CD8-positive, alpha-beta memory T cell (primary cell): ENCODE results near the gene UBXN2A. TPM values are rescaled to one million over a fixed set of nuclear protein-coding genes. Genes with fewer than 3 reads are reported as not detected.
A peak's percentile ranks its signal among the peaks of the same experiment; 100 is the strongest.

Experiments used
- CTCF ChIA-PET: fragments of 350-600 bp; sonication (Branson Sonifier 250); formaldehyde crosslinking; loops from one replicate; lab custom pipeline; 2021; ENCODE audit warnings: antibody characterized with exemption; lab: Charles Lee
- POLR2A ChIA-PET: fragments of 350-600 bp; sonication (Branson Sonifier 250); formaldehyde crosslinking; loops from one replicate; lab custom pipeline; 2021; ENCODE audit warnings: antibody characterized with exemption; lab: Charles Lee
- DNase-seq, 5 donors: peaks; one replicate each; pipeline versions ENCODE4 v3.0.0 to v3.0.0-alpha.2; 2020 to 2022; ENCODE audit warnings: mixed read lengths in 1 of 5
- H3K27ac ChIP-seq: one replicate; pipeline ENCODE4 v1.7.0; 2013; ENCODE audit warnings: low read depth, mild to moderate bottlenecking, low read length, moderate library complexity
- H3K27me3 ChIP-seq: 2 replicates; pipeline ENCODE4 v1.7.0; 2013; ENCODE audit warnings: low read length, mild to moderate bottlenecking; ENCODE audit not compliant: insufficient read depth, poor library complexity, severe bottlenecking
- H3K36me3 ChIP-seq: 2 replicates; pipeline ENCODE4 v1.7.0; 2013; ENCODE audit warnings: mild to moderate bottlenecking, low read length, moderate library complexity; ENCODE audit not compliant: insufficient read depth
- H3K4me1 ChIP-seq: 2 replicates; pipeline ENCODE4 v1.7.0; 2013; ENCODE audit warnings: mild to moderate bottlenecking, low read length, moderate library complexity; ENCODE audit not compliant: insufficient read depth
- H3K4me3 ChIP-seq: 2 replicates; pipeline ENCODE4 v1.7.0; 2013; ENCODE audit warnings: mild to moderate bottlenecking, low read length
- H3K9me3 ChIP-seq: 2 replicates; pipeline ENCODE4 v1.7.0; 2013; ENCODE audit warnings: mild to moderate bottlenecking, low read length
- H3K27ac Mint-ChIP-seq, 8 donors: one replicate each; pipeline ENCODE4 v1.8.0; 2020 to 2021; ENCODE audit warnings: mixed read lengths in 8 of 8, mild to moderate bottlenecking in 6 of 8, inconsistent platforms in 3 of 8, moderate library complexity in 3 of 8
- H3K27me3 Mint-ChIP-seq, 2 donors: one replicate each; pipeline ENCODE4 v1.8.0; 2020 to 2021; ENCODE audit warnings: mixed read lengths in 2 of 2, mild to moderate bottlenecking in 1 of 2, moderate library complexity in 1 of 2
- H3K36me3 Mint-ChIP-seq, 3 donors: one replicate each; pipeline ENCODE4 v1.8.0; 2020 to 2021; ENCODE audit warnings: mixed read lengths in 3 of 3, inconsistent platforms in 1 of 3, mild to moderate bottlenecking in 1 of 3
- H3K4me1 Mint-ChIP-seq, 3 donors: one replicate each; pipeline ENCODE4 v1.8.0; 2020 to 2021; ENCODE audit warnings: mixed read lengths in 3 of 3, inconsistent platforms in 1 of 3, mild to moderate bottlenecking in 1 of 3
- H3K4me3 Mint-ChIP-seq, 7 donors: one replicate each; pipeline ENCODE4 v1.8.0; 2020 to 2021; ENCODE audit warnings: mixed read lengths in 7 of 7, mild to moderate bottlenecking in 6 of 7, moderate library complexity in 4 of 7, inconsistent platforms in 2 of 7
- H3K9me3 Mint-ChIP-seq, 5 donors: one replicate each; pipeline ENCODE4 v1.8.0; 2020 to 2022; ENCODE audit warnings: mixed read lengths in 5 of 5, mild to moderate bottlenecking in 3 of 5, moderate library complexity in 2 of 5, inconsistent platforms in 1 of 5
- polyA plus RNA-seq: library from polyadenylated mRNA; unstranded; fragments of 300-500 nt; fragmentation: Illumina TruSeq; gene quantifications from one replicate; pipeline ENCODE4 v1.2.3, GENCODE V29; 2021
- total RNA-seq, 2 experiments: library from RNA; stranded (reverse); gene quantifications; one replicate each; pipeline ENCODE4 v1.2.3, GENCODE V29; 2021

UBXN2A gene
- total and polyA plus RNA-seq, 3 experiments from 2014 or later, result 13.3 to 14.3 (median 13.9) TPM

DNA sequence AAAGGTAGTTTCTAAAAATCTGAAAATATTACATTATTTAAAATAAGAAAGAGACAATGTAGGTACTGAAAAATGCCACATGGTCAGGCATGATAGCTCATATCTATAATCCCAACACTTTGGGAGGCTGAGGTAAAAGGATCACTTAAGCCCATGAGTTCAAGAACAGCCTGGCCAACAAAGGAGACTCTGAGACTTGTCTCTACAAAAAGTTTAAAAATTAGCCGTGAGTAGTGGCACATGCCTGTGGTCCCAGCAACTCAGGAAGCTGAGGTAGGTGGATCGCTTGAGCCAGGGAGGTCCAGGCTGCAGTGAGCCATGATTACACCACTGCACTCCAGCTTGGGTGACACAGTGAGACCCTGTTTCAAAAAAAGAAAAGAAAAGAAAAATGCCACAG, 35.1 kb upstream of the UBXN2A start:
- Mint-ChIP-seq H3K9me3 (no peaks in the 10 kb centered on the region), H3K27ac (no peak overlapping the region), H3K27me3 (no peaks in the 10 kb centered on the region), H3K36me3 (peaks cover 3 to 6% (median 4%) of the 10 kb centered on the region in 3 donors), H3K4me3 (no peak overlapping the region), H3K4me1 (peaks cover 36 to 62% (median 47%) of the 10 kb centered on the region in 3 donors)
- DNase-seq, result no peak
- CTCF ChIA-PET, result interaction anchor here (2.1 kb wide), 1 partner anchor 22 kb away, joined by 7 read pairs; the partner anchor contains the start of gene ATAD2B
- no peaks in the 10 kb centered on the region for H3K9me3 ChIP-seq
- H3K27me3 ChIP-seq, result no peaks in the 10 kb centered on the region
- no peak overlapping the region for H3K27ac ChIP-seq
- H3K36me3 ChIP-seq, result no peaks in the 10 kb centered on the region
- peaks cover 19% of the 10 kb centered on the region for H3K4me1 ChIP-seq
- POLR2A ChIA-PET, result no interaction called here
- no peak overlapping the region for H3K4me3 ChIP-seq

DNA sequence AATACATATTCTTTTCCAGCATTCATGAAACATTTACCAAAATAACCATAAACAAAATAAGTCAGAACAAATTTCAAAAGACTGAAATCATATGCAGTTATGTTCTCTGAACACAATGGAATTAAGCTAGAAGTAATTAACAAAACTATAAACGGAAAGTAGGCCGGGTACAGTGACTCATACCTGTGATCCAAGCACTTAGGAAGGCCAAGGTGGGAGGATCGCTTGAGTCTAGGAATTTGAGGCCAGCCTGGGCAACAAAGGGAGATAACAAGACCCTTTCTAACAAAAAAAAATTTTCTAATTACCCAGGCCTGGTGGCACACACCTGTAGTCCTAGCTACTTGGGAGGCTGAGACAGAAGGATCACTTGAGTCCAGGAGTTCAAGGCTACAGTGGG, 28.2 kb upstream of the UBXN2A start:
- ChIA-PET CTCF (no interaction called here), POLR2A (interaction anchor here (0.7 to 1.1 kb wide), 2 partner anchors 14 to 86 kb away, joined by 3 to 9 read pairs; no protein-coding TSS in a partner anchor)
- Mint-ChIP-seq H3K36me3 (peaks cover 2 to 8% (median 6%) of the 10 kb centered on the region in 3 donors), H3K9me3 (no peaks in the 10 kb centered on the region), H3K4me1 (peaks cover 33 to 51% (median 42%) of the 10 kb centered on the region in 3 donors), H3K4me3 (no peak overlapping the region), H3K27ac (peak overlapping the region in 2 of 8 donors; percentile 55 to 61), H3K27me3 (no peaks in the 10 kb centered on the region)
- H3K27ac ChIP-seq, result no peak overlapping the region
- DNase-seq, result no peak
- H3K4me1 ChIP-seq, result peaks cover 12% of the 10 kb centered on the region
- H3K27me3 ChIP-seq, result no peaks in the 10 kb centered on the region
- no peaks in the 10 kb centered on the region for H3K36me3 ChIP-seq
- no peak overlapping the region for H3K4me3 ChIP-seq
- H3K9me3 ChIP-seq, result no peaks in the 10 kb centered on the region

DNA sequence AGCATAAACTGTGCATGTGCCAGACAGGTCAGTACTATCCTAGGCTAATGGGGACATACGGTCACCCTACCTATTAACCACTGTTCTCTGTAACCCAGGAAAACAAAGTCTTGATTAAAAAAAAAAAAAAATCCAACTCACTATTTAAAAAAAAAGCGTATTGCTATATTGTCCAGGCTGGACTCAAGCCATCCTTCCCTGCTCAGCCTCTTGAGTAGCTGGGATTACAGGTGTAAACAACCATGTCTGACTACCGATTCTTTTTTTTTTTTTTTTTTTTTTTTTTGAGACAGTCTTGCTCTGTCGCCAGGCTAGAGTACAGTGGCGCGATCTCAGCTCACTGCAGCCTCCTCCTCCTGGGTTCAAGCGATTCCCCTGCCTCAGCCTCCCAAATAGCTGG, 24.9 kb upstream of the UBXN2A start:
- peaks cover 19% of the 10 kb centered on the region for H3K4me1 ChIP-seq
- Mint-ChIP-seq H3K27ac (no peak overlapping the region), H3K36me3 (peaks cover 0 to 7% (median 2%) of the 10 kb centered on the region in 3 donors), H3K27me3 (no peaks in the 10 kb centered on the region), H3K4me1 (peaks cover 45 to 73% (median 60%) of the 10 kb centered on the region in 3 donors), H3K4me3 (no peak overlapping the region), H3K9me3 (no peaks in the 10 kb centered on the region)
- H3K9me3 ChIP-seq, result no peaks in the 10 kb centered on the region
- DNase-seq, result no peak
- H3K27me3 ChIP-seq, result no peaks in the 10 kb centered on the region
- no peak overlapping the region for H3K27ac ChIP-seq
- ChIA-PET POLR2A (no interaction called here), CTCF (no interaction called here)
- no peak overlapping the region for H3K4me3 ChIP-seq
- H3K36me3 ChIP-seq, result no peaks in the 10 kb centered on the region

DNA sequence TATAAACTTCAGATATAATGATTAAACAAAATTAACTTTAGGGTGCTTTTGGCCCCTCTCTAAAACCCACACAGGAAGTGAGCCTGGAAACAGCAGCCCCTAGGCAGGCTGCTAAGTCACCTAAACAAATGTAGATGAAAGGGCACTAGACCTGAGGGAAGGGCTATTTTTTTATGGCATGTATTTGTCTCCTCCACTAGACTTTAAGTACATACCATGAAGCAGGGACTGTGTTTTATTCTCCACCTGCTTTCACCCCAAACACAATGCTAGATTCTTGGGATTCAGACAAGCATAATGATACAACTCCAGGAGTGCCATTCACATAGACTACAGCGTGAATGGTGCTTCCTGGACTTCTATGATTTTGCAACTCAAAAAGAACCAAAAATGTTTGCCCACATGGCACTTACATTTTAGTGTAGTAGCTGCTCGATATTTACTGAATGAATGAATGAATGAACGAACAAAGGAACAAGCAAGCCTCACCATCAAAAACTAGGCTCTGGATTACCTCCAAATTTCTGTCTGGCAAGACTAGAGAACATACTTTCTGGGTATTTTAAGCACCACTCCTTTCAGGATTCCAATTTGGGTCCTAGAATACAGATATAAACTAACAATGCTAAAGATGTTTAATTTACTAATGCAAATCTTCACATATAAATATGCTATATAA, 23.4 kb upstream of the UBXN2A start:
- Mint-ChIP-seq H3K4me3 (peak overlapping the region in 5 of 7 donors; percentile 3 to 35 (median 28)), H3K36me3 (peaks cover 0 to 3% (median 2%) of the 10 kb centered on the region in 3 donors), H3K27ac (peak overlapping the region; percentile 8 to 82 (median 56)), H3K9me3 (no peaks in the 10 kb centered on the region), H3K27me3 (no peaks in the 10 kb centered on the region), H3K4me1 (peaks cover 45 to 79% (median 66%) of the 10 kb centered on the region in 3 donors)
- DNase-seq, result peak in 1 of 5 donors; percentile 29
- Histone ChIP-seq H3K36me3 (no peaks in the 10 kb centered on the region), H3K4me1 (peaks cover 19% of the 10 kb centered on the region), H3K9me3 (no peaks in the 10 kb centered on the region), H3K27me3 (no peaks in the 10 kb centered on the region), H3K4me3 (no peak overlapping the region), H3K27ac (no peak overlapping the region)
- ChIA-PET CTCF (no interaction called here), POLR2A (no interaction called here)

DNA sequence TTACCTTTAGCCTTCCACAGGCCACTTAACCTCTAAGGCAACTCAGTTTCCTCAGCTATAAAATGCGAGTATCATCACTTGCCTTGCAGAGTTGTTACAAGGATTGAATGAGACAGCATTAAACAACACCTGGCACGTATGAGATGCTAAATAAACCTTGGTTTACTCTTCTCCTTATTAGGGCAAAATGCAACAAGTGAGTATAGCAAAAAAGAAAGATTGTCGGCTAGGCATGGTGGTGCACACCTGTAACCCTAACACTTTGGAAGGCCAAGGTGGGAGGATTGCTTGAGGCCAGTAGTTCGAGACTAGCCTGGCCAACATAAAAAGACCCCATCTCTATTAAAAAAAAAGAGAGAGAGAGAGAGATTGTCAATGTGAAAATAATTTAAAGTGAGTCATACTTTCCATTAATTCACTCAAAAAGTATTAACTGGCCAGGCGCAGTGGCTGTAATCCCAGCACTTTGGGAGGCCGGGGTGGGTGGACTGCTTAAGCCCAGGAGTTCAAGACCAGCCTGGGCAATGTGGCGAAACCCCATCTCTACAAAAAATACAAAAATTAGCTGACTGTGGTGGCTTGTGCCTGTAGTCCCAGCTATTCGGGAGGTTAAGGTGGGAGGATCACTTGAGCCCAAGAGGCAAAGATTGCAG, 21.3 kb upstream of the UBXN2A start:
- Mint-ChIP-seq H3K36me3 (peaks cover 0 to 4% (median 2%) of the 10 kb centered on the region in 3 donors), H3K9me3 (no peaks in the 10 kb centered on the region), H3K4me1 (peaks cover 50 to 86% (median 71%) of the 10 kb centered on the region in 3 donors), H3K27me3 (no peaks in the 10 kb centered on the region), H3K4me3 (no peak overlapping the region), H3K27ac (peak overlapping the region in 1 of 8 donors; percentile 72)
- Histone ChIP-seq H3K4me3 (no peak overlapping the region), H3K9me3 (no peaks in the 10 kb centered on the region), H3K36me3 (no peaks in the 10 kb centered on the region), H3K4me1 (peaks cover 26% of the 10 kb centered on the region), H3K27me3 (no peaks in the 10 kb centered on the region), H3K27ac (no peak overlapping the region)
- CTCF ChIA-PET, result no interaction called here
- POLR2A ChIA-PET, result no interaction called here
- DNase-seq, result no peak

DNA sequence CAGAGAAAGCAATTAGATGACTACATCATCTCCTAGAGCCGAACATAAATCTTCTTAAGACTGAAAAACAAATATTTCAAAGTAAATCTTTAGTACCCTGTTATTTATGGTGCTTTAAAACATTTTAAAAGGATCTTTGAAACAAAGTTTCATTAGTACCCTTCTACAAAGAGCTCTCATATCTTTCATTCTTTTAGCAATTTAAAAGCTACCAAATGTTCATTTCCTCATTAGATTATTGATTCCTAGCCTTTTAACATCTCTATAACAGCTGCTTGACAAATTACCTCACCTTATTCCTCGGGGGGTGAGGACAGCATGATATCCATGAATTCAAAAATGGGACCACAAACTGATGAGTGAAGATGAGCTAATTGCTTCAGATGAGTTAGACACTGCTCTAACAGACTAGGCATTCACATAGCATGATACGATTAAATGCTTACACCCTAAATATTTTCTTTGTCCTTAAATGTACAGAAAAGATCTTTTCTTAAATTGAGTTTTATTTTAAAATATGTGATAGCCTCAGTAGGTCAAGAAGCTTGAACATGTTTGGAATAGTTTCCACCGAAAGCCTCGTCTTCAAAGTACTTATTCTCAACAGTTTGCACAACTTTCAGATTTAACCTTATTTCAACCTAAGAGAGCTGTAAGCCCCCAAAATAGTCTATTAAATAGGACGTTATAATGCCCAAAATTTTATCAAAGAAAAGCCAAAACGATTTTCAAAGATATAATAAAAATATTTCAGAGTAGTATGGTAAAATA, 15.5 kb upstream of the UBXN2A start:
- Histone ChIP-seq H3K4me1 (peaks cover 39% of the 10 kb centered on the region), H3K9me3 (no peaks in the 10 kb centered on the region), H3K36me3 (no peaks in the 10 kb centered on the region), H3K27ac (peak overlapping the region; percentile 98), H3K4me3 (no peak overlapping the region), H3K27me3 (no peaks in the 10 kb centered on the region)
- H3K36me3 Mint-ChIP-seq, result peaks cover 0 to 15% (median 1%) of the 10 kb centered on the region in 3 donors
- DNase-seq, result no peak
- ChIA-PET POLR2A (interaction anchor here (1.4 to 5.2 kb wide), 2 partner anchors 16 to 33 kb away, joined by 4 to 69 read pairs; partner anchors contain the start of gene UBXN2A), CTCF (interaction anchor here (0.6 to 4.5 kb wide), 8 partner anchors 15 to 158 kb away, joined by 3 to 48 read pairs (median 4); partner anchors contain the start of genes TP53I3 and WDCP)
- H3K27ac Mint-ChIP-seq, result peak overlapping the region in 7 of 8 donors; percentile 99 to 100 (median 100)
- H3K4me3 Mint-ChIP-seq, result peak overlapping the region; percentile 97 to 99 (median 98)
- H3K4me1 Mint-ChIP-seq, result peaks cover 52 to 80% (median 61%) of the 10 kb centered on the region in 3 donors
- no peaks in the 10 kb centered on the region for H3K27me3 Mint-ChIP-seq
- H3K9me3 Mint-ChIP-seq, result no peaks in the 10 kb centered on the region

DNA sequence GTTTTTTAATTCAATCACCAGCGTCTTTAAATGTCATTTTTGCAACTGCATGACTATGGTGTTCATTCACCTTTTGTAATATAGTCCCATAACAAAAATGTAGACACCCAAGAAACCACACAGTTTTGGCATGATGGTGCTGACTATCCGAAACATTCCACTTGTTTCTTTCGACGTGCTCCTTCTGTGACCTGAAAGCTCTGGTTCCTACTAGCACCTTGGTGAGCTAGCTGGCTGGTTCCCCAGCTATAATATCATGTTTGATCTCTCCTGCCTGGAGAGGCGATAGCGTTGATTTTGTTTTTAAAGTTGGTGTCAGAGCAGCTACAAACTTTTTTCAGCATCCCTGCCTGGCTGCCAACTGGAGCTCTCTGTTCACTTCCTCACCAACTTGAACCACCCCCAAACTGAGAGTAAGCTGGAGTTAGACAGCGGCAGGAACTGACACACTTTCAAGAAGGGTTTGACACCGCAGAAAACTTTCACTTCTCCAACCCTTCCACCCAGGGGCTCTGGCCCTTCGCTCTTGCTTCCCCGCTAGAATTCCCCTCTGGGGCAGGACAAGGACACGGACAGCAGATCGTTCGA, 14.5 kb upstream of the UBXN2A start:
- peaks cover 39% of the 10 kb centered on the region for H3K4me1 ChIP-seq
- Mint-ChIP-seq H3K27ac (peak overlapping the region; percentile 99 to 100 (median 100)), H3K27me3 (no peaks in the 10 kb centered on the region), H3K4me3 (peak overlapping the region; percentile 97 to 99 (median 98)), H3K9me3 (no peaks in the 10 kb centered on the region), H3K4me1 (peaks cover 45 to 74% (median 52%) of the 10 kb centered on the region in 3 donors), H3K36me3 (peaks cover 0 to 18% (median 3%) of the 10 kb centered on the region in 3 donors)
- no peaks in the 10 kb centered on the region for H3K27me3 ChIP-seq
- H3K36me3 ChIP-seq, result no peaks in the 10 kb centered on the region
- POLR2A ChIA-PET, result interaction anchor here (0.6 to 5.2 kb wide), 8 partner anchors 14 to 159 kb away, joined by 3 to 69 read pairs (median 12); partner anchors contain the start of genes SF3B6, TP53I3, UBXN2A and WDCP
- H3K27ac ChIP-seq, result peak overlapping the region; percentile 98
- no peaks in the 10 kb centered on the region for H3K9me3 ChIP-seq
- CTCF ChIA-PET, result interaction anchor here (0.5 to 4.5 kb wide), 13 partner anchors 14 to 157 kb away, joined by 3 to 81 read pairs (median 4); partner anchors contain the start of genes FKBP1B, SF3B6, TP53I3 and UBXN2A
- peak; percentile 38 to 76 (median 71) for DNase-seq
- peak overlapping the region; percentile 81 for H3K4me3 ChIP-seq
